NAMALWA (cell line): ENCODE data around the gene POLE.

Experiments used
- DNase-seq: peaks from one replicate; pipeline ENCODE4 v3.0.0-alpha.2; 2015; ENCODE audit warnings: low spot score

Gene POLE

GRCh38 chr12:132629330-132629729 is 57.8 kb downstream of the POLE start:
- DNase-seq: no peak

- no peak for DNase-seq
These were observed 61.3 kb downstream of the POLE start for GRCh38 chr12:132625731-132626430.

- no peak for DNase-seq
These were observed 62.1 kb downstream of the POLE start for GRCh38 chr12:132624910-132625630.

- DNase-seq: no peak
These were observed 62.8 kb downstream of the POLE start for GRCh38 chr12:132624186-132624855.

- no peak for DNase-seq
These were observed 63.9 kb downstream of the POLE start for GRCh38 chr12:132623072-132623869.

- no peak for DNase-seq
These were observed 64.6 kb downstream of the POLE start for GRCh38 chr12:132622437-132623071.

- no peak for DNase-seq
These were observed 65.3 kb downstream of the POLE start for GRCh38 chr12:132621657-132622435.

GRCh38 chr12:132620899-132621656 is 66.1 kb downstream of the POLE start:
- DNase-seq: no peak

GRCh38 chr12:132620113-132620898 is 66.8 kb downstream of the POLE start:
- DNase-seq: no peak

- no peak for DNase-seq
These were observed 67.6 kb downstream of the POLE start for GRCh38 chr12:132619386-132620112.

- no peak for DNase-seq
These were observed 68.1 kb downstream of the POLE start for GRCh38 chr12:132619071-132619385.

- no peak for DNase-seq
These were observed 68.5 kb downstream of the POLE start, which contains the start of gene P2RX2 for GRCh38 chr12:132618683-132619043. TSS of gene P2RX2 (plus strand) at chr12:132618776. CDS start at chr12:132618817, 41 bp downstream.

GRCh38 chr12:132617822-132618682 is 69.1 kb downstream of the POLE start:
- no peak for DNase-seq

- no peak for DNase-seq
These were observed 69.9 kb downstream of the POLE start for GRCh38 chr12:132617135-132617701.

GRCh38 chr12:132615579-132616038 is 71.5 kb downstream of the POLE start:
- DNase-seq: no peak

- peak; percentile 92 for DNase-seq
These were observed 72.1 kb downstream of the POLE start for GRCh38 chr12:132614861-132615578.

- DNase-seq: no peak
These were observed 73.1 kb downstream of the POLE start for GRCh38 chr12:132614029-132614428.
